Epidermal melanocyte (primary cell): ENCODE data around the gene SPAG4.

ENCODE experiments used
- DNase-seq: peaks from one replicate; pipeline ENCODE4 v3.0.0; 2011; ENCODE audit warnings: low spot score; ENCODE audit not compliant: insufficient read length

The SPAG4 gene

DNA sequence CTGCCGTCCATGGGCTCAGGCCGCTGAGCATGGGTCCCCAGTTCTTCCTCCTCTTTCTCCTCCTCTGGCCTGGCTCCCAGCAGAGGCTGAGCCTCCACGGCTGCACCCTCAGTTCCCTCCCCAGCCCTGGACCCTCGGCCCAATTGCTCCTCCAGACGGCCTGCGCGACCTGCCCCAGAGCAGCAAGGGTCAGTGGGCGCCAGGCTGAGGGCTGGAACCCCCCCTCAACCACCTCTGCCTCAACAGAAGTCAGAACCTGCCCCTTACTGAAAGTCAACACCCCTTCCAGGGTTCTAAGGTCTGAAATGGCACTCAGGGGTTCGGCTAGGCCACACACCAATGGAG, 15.9 kb upstream of the SPAG4 start:
- DNase-seq = no peak

DNA sequence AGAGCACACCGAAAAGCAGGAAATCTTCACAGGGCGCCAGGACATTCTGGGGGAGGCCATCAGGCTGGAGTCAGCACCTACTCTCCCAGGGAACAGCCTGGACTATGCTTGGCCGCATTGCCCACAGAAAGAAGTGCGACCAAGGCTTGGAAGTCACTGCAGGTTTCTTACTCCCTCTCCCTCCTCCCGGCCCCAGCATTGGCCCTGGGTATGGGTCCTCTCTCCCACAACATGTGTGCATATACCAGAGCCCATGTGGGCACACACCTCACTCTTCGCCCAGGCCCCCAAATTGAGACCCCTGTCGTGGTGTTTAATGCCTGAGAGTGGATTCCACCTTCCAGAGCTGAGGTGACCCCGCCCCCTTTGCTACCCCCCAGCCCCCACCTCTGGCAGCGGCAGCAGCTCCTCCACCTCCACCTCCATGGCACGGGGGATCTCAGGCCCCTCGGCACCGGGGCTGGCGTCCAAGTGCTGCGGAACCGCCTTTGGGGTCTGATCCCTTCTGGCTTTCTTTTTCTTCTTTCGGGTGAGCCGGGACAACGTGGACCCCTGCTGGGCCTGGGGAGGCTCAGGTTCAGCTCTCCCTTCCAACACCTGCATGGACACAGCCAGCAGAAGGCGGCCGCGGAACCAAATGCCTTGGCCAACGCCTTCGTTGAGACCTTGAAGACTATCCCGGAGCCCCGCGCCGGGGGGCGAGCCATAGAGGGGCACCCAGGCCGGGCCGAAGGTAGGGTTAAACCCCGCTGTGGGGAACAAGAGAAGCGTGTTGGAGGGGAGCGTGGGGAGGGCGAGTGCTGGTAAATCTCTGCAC, 15.2 kb upstream of the SPAG4 start:
- DNase-seq = no peak

DNA sequence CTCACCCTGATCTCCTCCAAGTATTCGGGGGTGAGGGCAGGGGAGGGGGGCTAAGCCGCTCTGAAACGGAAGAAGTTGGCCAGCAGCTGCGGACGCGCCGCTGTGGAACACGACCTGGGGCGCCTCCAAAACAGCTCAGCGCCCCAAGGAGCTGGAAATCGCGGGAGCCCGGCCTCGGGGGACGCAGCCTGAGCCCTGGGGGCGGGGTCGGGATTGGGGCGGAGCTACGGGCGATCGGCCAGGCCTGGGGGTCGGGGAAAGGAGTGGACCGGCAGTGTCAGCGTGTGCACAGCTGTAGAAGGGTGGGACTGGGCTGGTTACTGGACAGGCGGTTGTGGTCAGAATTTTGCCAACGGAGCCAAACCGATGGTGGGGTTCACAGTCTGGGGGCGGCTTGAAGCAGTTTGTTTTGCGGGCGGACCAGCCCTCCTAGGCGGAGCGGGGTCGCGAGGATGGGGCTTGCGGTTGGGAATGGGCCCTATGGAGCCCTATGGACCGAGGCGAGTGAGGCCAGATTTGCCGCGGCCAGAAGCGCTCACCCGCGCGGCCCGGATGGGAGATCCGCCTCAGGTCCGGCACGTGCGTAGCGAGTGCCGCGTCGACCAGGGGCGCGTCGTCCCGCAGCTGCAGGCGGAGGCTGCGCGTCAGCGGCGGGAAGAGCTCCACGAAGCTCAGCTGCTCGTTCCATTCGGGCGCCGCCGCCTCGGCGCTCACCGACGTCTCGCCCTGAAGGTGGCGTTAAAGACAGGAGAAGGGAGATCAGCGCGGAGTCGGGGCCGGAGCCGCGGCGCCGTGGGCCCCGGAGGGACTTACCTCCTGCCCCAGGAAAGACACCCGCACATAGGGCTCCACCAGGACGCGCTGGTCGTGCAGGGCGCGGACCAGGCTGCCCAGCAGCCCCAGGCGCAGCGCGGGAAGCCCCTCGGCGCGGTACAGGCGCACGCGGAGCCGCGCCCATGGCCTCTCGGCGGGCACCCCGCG, 14.3 kb upstream of the SPAG4 start:
- peak; percentile 60 for DNase-seq

DNA sequence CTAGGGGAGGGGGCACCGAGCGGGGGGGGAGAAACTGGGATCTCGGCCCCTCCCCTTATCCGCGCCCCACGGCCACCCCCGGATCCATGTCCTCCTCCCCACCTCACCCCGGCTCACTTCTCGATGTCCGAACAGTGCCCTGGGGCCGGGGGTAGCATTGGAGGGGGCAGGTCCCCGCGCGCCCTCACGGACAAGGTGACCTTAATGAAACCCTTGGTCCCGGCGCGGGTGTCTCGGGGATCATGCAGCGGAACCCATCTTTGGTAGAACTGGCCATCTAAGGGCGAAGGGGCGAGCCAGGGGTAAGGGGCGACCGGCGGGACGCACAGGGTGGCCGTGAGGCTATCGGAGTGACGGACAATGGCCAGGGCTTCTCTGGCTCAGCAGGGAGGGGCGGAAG, 13.6 kb upstream of the SPAG4 start:
- no peak for DNase-seq

DNA sequence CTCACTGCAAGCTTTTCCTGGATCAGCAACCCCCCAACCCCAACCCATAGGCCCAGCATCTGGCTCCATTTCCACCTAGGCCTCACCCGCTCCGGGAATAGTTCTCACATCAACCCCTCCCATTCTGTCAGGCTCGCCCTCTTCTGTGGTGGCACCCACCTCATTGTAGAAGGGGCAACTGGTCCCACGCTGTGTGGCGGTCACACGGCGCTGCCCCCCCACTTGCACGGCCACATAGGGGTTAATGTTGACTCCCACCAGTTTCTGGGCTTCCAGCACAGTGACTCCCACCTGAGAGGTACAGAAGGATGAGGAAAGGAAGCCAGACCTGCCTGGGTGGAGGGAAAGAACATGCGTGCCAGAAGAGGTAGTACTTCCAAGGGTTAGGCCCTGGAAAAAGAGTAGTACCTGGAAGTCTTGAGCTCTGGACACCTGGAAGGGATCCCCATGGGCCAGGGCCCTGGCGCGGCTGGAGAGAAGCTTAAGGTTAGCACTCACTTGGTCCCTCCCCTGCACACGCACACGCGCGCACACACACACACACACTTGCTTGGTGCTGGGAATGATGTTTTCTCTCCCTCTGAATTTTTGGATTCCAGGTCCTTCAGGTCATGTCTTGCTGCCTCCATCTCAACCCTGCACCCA, 12.7 kb upstream of the SPAG4 start:
- no peak for DNase-seq

DNA sequence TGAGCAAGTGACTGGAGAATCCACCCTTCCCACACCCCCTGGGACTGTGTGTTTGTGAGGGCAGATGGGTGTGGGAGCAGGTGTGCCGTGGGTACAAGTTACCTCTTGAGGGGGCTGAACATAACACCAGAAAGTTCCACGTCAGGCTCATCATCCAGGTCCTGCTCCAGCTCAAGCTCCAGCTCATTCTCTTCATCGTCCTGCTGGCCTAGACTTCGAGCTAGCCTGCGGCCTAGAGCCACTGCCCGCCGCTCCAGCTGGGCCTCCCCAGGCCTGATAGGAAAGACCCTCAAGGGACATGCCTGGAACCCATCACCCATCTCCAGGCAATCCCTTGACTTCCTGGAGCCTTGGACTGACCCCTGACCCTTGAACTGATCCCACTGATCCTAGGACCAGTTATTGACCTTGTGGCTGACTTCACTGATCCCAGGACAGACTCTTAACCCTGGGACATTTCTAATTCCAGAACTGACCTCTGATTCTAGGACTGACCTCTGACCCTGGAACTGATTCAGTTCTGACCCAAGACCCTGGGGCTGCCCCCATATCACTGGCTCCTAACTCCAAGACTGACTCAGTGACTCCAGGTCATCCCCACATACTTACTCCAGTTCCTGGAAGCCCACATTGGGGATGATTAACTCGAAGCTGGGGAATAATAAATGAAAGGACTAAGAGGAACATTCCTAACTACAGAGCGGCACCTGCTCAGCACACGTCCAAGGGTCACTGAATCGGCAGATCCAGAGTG, 11.8 kb upstream of the SPAG4 start:
- no peak for DNase-seq

DNA sequence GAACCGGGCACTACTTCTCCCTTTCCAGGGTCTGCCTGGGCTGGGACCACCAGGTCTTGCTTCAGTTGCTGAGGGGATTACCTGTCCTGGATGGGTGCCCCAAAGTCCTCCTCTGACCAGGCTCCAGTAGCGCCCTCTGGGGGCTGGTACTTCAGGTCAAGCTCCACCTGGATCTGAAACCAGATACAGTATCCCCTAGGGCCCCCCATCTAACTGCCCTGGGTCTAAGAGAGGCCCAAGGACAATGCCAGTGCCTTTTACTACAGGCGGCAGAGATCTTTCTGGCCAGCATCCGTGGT, 11.2 kb upstream of the SPAG4 start:
- DNase-seq = no peak

DNA sequence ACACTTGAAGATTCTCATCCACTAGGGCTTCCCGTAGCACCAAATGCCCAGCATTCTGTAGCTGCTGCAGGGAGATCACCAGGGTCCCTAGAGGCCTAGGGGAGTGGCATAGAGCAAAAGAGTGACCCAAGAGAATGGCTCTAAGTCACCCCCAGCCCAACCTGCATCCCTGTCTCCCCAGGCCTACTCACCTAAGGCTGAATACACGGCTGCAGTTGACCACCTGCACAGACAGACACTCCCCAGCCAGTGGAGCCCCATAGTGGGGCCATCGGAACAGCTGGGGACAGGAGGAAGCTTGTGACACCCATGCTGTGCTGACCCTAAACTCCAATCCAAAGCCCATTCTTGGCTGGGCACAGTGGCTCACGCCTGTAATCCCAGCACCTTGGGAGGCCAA, 9.5 kb upstream of the SPAG4 start:
- no peak for DNase-seq

DNA sequence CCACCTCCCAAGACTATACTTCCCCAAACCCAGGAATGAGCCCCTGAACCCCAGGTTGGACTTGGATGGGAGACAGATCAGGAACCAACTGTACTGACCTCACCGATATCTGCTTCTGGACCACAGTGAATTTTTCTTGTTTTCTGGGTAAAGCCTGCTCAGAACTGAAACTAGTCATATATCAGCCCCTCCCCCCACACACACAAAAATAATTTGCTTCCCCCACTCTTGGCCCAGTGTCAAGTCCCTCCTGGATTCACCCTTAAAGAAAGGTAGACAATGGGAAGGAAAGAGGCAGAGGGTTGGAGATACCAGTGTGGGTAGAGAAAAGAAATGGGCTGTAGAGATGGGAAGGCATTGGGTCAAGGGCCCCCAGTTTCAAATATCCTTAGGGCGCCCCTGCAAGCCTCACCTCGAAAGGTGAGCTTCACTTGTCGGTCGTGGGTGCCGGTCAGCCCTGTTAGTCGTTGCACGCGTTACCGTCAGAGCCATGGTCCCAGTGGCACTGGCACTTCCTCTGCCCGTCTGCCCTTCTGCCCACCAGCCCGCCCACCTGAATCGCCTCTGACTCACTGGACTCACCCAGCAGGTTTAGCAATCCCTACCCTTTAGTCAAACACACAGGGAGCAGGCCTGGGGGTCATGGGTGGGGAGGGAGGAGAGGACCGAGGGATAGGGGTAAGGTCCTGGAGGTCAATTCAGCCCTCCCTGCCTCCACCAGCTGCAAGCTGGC, 8.5 kb upstream of the SPAG4 start:
- no peak for DNase-seq

DNA sequence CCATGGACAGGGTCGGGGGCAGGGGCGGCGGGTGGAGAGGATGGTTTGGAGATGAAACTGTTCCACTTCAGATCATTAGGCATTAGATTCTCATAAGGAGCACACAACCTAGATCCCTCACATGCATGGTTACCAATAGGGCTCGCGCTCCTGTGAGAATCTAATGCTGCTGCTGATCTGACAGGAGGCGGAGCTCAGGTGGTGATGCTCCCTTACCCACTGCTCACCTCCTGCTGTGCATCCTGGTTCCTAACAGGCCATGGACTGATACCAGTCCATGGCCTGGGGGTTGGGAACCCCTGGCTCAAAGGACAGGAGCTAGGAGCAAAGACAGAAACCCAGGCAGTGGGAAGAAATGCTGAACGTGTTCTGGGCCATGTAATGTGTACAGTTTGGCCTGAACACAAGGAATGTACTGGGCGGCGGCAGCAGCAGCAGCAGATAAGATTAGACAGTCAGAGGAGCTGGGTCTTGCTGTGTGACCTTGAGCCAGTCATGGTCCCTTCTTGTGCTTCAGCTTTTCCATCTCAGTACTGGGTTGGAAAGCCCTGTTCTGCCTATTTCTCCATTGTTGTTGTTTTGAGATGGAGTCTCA, 4.7 kb upstream of the SPAG4 start:
- no peak for DNase-seq

DNA sequence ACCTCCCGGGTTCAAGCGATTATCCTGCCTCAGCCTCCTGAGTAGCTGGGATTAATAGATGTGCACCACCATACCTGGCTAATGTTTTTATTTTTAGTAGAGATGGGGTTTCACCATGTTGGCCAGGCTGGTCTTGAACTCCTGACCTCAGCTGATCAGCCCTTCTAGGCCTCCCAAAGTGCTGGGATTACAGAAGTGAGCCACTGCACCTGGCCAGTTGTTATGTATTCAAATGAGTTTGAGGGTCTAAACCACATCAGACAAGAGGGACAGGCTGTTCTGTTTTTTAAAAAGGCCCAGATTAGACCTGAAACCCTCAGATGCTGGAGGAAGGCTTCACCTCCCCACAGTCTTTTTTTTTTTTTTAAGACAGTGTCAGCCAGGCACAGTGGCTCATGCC, 4.1 kb upstream of the SPAG4 start:
- DNase-seq = no peak

DNA sequence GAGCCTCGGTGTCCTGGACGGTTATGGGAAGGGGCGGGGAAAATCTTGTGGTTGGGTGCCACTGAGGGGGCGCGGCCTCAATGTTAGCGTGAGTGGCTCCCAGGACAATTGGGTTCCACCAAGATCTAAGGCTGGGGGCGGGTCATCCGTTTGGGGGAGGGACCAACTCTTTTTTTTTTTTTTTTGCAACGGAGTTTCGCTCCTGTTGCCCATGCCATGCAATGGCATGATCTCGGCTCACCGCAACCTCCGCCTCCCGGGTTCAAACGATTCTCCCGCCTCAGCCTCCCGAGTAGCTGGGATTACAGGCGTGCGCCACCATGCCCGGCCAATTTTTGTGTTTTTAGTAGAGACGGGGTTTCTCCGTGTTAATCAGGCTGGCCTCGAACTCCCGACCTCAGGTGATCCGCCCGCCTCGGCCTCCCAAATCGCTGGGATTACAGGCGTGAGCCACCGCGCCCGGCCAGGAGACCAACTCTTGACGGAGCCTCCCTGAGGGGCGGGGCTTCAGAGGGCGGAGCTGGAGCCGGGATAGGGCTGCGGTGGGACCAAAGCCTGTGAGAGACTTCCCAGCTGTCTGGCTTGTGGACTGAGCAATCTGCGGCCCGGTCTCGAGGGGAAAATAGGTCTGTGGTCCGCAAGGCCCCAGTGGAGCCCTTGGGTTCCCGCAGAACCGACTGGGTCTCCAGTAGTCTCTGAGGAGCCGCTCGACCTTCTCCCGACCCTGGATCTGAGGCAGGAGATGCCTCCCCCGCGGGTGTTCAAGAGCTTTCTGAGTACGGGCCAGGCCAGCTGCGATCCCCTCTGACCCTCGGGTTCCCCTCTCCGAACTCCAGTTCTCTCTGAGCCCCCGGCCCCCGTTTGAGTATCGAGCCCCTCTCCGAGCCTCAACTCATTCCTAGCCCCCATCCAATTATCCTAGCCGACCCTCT, 1.1 kb downstream of the SPAG4 start:
- DNase-seq = peak; percentile 67

DNA sequence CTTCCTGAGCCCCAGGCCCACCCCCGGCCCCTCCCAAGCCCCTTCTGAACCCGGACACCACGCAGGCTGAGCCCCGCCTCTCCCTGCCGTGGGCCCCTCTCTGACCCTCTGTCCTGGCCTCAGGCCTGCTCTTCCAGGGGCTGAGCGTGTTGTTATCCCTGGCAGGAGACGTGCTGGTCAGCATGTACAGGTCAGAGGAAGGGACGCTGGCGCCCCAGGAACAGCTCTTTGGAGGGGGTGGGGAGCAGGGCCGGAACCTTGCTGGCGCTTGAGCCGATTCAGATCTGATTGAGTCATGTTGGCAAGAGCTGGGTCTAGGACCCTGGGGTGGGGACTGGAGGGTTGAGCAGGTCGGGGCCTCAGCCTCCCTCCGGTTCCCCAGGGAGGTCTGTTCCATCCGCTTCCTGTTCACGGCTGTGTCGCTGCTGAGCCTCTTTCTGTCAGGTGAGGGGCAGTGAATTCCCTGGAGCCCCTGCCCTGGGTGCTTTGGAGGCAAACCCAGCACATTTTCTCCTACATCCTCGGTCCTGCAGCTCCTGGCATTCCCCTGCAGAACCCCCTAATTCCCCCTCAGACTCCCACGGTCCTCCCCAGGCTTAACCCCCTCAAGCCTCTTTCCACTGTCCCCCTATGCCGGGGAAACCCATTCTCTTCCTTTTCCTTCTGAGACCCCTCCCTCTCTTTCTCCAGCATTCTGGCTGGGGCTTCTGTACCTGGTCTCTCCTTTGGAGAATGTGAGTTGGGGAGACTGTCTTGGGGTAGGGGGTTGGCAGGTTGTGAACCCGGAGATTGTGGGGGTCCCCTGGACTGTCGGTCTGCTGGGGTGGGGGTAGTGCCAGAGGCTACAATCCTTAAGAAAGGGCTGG, 2.0 kb downstream of the SPAG4 start:
- DNase-seq = no peak

DNA sequence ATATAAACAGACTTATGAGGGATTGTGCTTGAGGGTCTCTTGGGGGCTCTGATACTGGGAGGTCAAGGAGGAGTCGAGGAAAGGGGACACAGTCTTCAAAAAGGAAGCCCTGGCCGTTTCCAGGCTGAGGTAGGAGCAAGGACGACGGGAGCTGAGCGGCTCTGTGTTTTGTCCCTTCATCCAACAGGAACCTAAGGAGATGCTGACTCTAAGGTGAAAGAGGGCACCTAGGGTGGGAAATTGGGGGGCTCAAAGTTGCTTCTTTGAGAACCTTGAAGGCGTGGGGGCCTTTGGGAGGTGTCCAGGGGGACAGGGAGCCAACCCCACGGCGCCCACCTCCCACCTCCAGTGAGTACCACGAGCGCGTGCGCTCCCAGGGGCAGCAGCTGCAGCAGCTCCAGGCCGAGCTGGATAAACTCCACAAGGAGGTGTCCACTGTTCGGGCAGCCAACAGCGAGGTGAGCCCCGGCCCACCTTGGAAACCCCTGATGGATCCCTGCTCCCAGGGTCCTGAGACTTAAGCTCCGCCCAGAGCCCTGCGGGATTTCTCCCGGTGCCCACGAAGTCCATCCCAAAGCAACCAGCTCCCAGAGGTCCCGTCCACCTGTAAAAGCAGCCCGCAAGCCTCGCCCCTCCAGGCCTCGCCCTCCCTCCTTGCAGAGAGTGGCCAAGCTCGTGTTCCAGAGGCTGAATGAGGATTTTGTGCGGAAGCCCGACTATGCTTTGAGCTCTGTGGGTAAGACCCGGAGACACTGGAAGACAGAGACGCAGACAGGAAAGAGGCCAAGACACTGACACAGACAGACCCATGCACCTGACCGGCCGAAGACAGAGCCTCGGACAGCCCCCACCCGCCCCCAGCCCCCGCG, 2.9 kb downstream of the SPAG4 start:
- DNase-seq = no peak

DNA sequence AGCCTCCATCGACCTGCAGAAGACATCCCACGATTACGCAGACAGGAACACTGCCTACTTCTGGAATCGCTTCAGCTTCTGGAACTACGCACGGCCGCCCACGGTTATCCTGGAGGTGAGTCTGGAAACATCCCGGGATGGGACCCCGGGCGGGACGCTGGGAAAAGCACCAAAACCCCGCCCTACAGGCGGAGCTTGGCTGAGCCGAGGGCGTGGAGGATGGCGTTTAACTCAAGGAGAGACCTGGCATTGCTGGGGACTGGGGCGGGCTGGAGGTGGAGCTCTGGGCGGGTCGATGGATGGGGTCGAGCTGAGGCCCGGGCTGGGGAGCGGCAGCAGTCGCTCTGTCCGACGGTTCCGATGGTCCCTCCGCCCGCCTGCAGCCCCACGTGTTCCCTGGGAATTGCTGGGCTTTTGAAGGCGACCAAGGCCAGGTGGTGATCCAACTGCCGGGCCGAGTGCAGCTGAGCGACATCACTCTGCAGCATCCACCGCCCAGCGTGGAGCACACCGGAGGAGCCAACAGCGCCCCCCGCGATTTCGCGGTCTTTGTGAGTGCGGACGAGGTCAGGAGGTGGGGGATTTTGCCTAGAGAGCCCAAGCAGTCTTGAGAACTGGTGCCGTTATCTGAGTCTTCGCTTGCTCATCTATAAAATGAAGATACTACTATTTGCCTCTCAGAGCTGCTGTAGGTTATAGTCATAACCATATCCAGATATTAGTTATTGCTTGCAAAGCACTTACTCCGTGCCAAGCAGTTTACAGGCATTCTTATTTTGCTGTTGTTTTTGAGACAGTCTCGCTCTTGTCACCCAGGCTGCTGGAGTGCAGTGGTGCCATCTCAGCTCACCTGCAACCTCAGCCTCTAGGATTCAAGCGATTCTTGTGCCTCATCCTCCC, 3.8 kb downstream of the SPAG4 start:
- DNase-seq = peak; percentile 72

DNA sequence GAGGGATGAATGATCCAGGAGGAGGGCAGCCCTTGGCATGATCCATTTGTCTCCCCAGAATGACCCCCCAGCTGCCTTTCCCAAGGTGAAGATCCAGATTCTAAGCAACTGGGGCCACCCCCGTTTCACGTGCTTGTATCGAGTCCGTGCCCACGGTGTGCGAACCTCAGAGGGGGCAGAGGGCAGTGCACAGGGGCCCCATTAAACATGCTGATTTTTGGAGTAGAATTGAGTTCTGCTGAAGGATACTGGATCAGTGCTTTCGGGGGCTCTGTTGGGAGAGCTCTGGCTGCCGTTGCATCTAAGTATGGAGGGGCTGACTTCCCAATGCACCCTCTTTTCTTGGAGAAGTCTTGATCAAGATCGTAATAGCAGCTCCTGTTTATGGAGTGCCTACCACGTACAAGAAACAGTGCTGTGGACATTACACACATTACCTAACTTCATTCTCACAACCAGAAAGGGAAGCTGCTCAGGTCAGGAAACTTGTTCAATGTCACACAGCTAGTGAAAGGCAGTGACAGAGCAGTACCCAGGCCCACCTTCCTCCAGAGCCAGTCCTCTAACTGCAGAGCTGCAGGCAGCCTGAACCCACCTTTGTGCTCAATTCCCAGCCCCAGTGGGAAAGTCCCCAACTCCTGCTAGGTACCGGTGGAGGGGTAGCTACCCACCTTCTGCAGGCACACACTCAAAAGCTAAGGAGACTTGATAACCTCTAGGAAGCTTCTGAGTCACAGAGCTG, 5.4 kb downstream of the SPAG4 start:
- no peak for DNase-seq
